Globus pallidus (tissue), 1 donor: ENCODE results near the gene KRT37.

Experiments
- DNase-seq: peaks from one replicate; pipeline ENCODE4 v3.0.0-alpha.2; 2015; ENCODE audit warnings: low spot score

Gene KRT37

DNA sequence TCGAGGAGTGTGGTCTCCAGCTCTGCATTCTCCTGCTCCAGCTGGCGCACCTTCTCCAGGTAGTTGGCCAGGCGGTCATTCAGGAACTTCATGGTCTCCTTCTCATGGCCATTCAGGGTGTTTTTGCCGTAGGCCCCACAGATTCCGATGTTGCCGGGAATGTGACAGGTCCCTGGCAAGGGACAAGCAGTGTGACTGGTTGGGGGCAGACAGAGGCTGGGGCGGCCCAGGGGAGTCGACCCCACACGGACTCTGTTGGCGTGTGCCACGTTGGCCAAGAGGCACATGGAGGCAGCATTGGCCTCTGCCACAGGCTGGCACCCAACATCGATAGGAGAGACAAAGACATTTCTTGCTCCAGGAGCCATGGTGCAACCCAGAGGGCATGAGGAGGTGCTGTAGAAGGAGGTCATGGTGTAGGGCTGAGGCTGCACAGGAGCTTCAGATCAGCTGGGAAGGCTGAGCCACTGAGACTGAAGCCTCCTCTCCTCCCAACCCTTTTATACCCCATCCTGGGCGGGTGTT is at the start of gene KRT37:
Gene KRT37 (minus strand): TSS at position 475 of the 525 bp plus-strand sequence. CDS start 62 bp downstream, at position 413.
- no peak for DNase-seq

DNA sequence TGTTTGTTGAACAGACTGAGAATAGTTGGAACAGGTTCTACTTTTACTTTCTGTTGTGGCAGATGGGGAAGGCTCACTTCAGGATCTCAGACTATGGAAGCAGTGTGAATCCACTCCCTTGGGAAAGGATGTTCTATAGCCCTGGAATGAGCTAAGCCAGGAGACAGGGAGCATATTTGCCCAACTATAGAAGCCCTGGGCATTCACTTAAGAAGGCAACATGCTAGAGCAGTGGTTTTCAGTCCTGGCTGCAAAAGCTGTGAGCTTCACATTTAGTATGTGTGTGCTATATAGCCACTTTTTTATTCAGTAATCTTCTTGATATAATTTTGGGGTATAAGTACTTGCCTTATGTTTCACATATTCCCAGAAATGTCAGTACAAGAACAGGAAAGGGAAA is 44.0 kb upstream of the KRT37 start:
- no peak for DNase-seq

DNA sequence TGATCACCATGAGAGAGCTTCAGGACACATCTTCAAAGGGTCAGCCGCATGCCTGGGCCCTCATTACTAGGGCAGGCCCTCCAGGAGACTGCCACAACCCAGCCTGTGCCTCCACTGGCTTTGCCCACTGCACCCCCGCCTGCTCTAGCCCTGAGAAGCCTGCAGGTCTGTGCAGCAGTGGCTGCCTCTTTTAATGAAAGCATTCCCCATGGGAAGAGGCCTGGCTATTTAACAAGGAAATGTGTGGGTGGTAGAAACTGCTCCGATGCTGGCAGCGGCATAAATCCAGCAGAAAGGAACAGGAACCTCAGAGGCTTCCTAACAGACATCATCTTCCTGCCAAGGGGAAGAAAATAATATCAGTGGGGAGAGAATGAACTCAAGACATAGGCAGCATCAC is 43.2 kb upstream of the KRT37 start:
- DNase-seq: no peak

DNA sequence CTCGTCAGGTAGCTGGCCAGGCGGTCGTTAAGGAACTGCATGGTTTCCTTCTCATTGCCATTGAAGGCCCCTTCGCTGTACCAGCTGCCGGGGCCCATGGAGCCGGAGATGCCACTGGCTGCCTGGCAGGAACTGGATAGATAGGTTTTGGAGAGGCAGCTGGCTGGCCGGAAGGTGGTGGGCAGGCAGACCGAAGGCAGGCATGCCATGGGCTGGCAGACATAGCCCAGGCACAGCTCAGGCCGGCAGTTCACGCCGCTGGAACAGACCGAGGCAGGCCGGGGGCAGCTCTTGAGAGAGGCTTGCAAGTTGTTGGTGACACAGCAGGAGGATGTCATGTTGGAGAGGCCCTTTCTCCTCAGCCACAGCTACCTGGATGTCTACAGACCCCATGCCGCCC is 42.6 kb upstream of the KRT37 start, which contains the start of gene KRT32:
Gene KRT32 (minus strand): TSS at position 399 of the 400 bp plus-strand sequence. CDS start 61 bp downstream, at position 338.
- DNase-seq: no peak

- DNase-seq: no peak
Measured at GRCh38 chr17:41464682-41465081, 40.3 kb upstream of the KRT37 start.

DNA sequence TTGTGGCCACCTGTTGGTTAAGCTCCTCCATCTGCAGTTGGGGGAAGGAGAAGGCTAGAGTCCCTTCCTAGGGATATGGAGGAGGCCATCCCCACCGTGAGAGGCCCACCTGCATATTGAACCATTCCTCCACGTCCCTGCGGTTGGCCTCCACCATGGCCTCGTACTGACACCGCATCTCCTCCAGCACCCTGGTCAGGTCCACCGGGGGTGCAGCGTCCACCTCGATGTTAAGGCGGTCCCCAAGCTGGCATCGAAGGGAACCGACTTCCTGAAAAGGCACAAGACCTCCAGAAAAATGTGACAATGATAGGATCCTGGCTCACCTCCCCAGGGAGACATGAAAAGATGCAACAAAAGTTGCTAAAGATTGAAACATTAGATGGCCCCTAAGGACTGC is 39.8 kb upstream of the KRT37 start:
- DNase-seq: no peak

GRCh38 chr17:41463746-41464145 is 39.4 kb upstream of the KRT37 start:
- no peak for DNase-seq

DNA sequence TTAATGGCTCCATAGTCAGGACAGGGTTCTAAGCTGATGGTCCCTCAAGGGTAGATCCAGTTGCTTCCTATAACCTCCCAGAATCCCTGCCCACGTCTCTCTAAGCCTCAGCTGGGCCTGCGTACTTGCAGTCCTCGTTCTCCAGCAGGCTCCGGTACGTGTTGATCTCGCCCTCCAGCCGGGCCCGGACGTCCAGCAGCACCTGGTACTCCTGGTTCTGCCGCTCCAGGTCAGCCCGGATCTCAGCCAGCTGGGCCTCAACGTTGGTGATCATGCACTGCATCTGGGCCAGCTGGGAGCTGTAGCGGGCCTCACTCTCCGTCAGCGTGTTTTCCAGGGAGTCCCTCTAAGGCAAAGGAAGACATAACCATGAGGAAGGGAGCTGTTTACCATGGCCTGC is 38.3 kb upstream of the KRT37 start:
- DNase-seq: no peak

GRCh38 chr17:41457676-41458075 is 33.3 kb upstream of the KRT37 start:
- DNase-seq: no peak

DNA sequence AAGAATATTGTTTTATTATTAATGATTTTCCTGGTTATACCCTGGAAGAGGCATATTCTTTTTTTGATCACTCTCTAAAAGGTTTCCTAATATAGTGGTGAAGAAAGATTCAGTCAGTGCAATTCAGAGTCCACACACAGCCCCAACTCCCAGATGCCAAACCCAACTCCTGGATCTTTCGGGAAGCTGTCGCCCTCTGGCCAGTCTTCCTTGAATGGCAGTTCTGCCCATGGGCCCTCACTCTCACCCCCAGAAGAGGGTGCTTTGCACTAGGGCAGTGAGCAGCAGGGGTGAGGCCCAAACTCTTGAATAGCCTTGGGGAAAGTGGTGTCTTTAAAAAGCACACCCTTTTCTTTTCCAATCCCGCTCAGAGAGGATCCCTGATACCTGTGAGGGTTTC is 31.8 kb upstream of the KRT37 start:
- DNase-seq: no peak

- DNase-seq: no peak
Measured at GRCh38 chr17:41455236-41455635, 30.9 kb upstream of the KRT37 start.

- no peak for DNase-seq
Measured at GRCh38 chr17:41453066-41453465, 28.7 kb upstream of the KRT37 start.

GRCh38 chr17:41452281-41452680 is 27.9 kb upstream of the KRT37 start:
- no peak for DNase-seq

DNA sequence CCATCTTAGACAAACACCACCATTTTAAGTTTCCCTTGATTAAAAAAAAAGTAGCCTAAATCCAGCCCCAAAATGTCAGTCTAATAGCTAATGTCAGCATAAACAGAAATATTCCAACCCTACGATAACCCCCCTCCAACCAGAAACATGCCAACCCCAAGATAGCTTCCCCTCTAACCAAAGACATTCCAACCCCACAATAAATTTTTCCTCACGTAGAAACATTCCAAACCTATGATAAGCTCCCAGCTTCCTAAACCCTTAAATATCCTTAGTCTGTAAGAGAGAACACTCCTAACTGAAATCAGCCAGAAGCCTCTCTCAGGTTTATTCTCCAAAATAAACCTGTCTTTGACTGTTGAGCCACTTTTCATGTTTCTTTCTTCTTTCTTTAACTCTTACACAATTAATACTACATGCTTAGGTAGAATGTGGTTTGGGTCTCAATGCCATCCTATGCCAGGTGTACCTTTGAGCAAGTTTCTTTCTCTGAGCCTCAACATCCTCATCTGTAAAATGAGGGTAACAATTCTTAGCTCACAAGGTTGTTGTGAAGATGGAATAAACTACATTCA is 26.9 kb upstream of the KRT37 start:
- no peak for DNase-seq

GRCh38 chr17:41449008-41449407 is 24.6 kb upstream of the KRT37 start:
- DNase-seq: no peak

GRCh38 chr17:41448506-41448905 is 24.1 kb upstream of the KRT37 start:
- no peak for DNase-seq

DNA sequence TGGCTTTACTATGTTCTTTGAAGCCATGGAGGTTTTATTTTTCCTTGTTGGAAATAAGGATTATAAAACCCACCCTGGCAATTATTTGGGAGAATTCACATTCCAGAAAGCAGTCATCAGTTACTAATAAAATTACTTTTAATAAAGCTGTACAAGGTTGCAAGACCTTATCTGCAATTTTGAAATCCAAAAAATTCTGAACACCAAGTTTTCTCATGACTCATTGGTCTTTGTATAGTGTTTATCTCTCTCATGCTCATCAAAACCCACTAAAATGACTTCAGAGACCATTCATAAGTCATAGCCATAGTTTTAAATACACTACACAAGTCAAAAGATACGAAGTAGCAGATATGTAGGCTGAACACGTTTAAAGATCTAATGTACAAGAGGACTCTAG is 22.4 kb upstream of the KRT37 start:
- no peak for DNase-seq

DNA sequence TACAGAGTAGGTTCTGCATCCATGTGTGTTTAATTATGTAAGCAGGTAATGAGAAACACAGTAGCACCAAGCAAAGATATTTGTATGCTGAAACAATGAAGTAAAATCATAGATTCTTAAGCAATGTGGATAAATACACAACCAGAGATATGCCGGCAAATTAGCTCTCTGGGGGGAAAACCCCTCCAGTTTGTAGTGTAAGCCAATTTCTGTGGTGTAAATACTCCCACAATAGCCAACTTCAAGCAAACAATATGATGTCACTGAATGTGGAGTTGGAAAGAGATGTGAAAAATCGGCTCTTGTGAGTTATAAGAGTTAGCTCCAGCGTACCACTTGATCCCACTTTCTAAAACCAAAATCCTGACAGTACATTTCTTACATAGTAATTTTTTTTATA is 20.3 kb upstream of the KRT37 start:
- no peak for DNase-seq

DNA sequence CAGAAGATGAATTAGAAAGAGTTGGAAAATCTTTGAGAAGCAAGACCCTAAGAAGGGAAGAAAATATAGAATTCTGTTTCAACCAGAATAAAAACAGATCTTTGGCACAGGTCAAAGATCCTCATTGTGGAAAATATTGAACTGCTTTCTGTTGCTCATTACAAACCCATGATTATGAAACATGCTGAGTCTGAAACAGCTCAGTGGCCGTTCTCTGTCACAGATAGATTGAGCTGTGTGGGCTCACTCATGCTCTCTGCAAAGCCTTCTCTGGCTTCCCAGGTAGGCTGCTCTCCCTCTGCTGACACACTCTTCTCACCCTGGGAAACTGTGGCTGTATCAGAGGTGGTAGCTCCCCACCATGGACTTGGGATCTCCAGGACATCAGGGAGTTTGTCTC is 19.8 kb upstream of the KRT37 start:
- no peak for DNase-seq

DNA sequence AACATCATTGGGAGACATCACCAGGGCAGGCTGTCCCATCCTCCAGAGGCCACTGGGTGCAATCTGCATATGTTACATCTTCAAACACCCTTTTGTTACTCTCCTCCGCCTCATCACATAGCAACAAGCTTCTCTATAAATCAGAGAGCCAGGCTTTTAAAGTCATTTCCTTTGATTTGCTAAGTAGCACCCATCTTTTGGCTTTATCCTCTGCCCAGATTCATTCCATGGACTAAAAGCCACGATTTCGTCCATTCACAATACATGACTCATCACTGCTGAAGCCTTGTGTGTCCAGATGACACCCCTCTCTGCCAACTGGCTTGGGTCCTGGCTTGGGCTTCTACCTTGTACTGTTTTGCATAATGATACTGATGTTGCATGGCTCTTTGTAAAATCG is 18.4 kb upstream of the KRT37 start:
- DNase-seq: no peak

GRCh38 chr17:41440531-41441033 is 16.2 kb upstream of the KRT37 start, which contains the start of gene KRT38:
TSS of gene KRT38 (minus strand) at chr17:41440983. CDS start at chr17:41440921, 62 bp downstream.
- DNase-seq: no peak

DNA sequence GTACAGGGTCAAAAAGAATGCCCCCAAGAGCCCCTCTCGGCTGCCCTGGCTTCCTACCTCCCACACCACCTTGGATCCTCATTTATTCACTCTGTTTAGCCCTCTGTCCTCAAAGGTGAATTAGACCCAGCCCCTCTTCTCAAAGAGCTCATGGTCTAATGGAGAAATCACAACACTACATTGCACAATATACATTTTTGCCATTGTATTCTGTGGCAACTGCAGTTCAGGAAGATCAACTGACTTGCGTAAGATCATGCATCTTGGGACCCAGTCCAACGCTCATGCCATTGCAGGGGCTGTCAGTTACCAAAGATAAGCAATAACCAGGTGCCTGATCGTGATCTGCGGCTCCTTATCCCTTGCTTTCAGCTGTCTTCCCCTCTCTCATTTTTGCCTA is 15.0 kb upstream of the KRT37 start:
- DNase-seq: no peak

- DNase-seq: no peak
Measured at GRCh38 chr17:41437769-41438168, 13.4 kb upstream of the KRT37 start.

- DNase-seq: no peak
Measured at GRCh38 chr17:41437254-41437653, 12.9 kb upstream of the KRT37 start.
